GM18498 (cell line): ENCODE measurements around the gene TCF4.
"Not testable (repeated sequence)": the region's sequence is repeated elsewhere in the genome, so short reads cannot be mapped to it uniquely, and the experiment has no call there.

Experiments used
- ATAC-seq: cut with Tn5 transposase; IDR thresholded peaks from one replicate; pipeline ENCODE4 v1.9.1; 2021; ENCODE audit warnings: mild to moderate bottlenecking, moderate library complexity; ENCODE audit not compliant: unreplicated experiment

The TCF4 gene

DNA sequence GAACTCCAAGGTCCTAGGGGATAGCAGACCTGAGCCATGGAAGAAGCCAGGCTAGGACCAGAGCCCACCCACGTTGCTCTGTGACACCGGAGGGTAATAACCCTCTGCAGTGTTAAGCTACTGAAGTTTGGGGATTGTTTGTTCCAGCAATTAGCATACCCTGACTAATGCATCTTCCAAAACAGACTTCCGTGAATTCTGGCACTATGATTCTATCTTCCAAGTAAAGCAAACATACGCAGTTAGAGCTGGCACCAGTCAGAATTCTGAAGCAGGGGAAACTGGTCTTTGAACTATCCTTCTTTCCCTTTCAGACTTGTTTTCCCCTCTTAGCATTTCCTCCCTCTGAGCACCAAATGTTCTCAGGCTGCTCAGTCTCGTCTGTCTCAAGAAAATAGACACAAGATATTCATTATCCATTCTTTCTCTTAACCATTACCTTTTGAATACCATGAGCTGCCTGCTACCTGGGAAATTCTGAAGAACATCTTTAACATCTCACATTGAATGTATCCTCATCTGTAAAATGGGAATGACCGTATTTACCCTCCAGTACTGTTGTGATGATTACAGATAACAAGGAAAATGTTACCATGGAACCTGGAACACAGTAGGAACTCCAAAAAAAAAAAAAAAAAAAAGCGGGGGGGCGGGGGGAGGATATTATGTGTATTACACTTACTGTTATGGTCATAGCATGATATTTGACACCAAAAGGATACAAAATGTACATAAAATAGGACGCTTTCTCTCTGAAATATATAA, 108.2 kb downstream of the TCF4 start:
- no peak for ATAC-seq

DNA sequence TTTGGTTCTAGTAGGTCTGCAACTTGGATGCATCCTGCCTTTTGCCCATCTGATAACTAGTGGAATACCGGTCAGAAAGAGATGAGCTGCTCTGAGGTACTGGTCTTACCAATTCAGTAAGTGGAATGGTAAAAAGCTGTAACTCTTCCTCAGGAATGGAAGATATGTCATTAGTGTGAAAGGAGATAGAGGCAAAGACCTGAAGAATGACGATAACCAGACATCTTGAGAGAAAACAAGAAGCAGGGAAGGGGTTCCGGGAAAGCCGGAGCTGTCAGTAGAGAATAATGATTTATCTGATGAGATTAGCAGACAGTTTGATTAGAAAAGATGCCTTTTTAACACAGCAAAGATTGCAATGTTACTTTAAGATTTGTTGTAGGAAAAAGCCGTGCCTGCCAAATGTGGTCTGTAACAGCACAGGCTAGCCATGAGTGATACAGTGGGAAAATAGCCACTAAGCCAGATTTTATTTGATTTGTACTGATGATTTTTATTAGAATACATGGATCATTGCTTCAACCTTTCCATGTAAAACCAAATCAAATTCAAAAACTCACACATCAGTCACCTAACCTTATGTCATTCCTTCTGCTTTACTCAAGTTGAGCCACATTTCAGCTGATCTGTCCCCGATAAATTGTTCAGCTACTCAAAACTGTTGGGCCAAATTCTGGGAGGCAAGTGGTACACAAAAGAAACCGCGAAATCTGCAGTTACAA, 110.0 kb downstream of the TCF4 start:
- peak; percentile 20 for ATAC-seq

DNA sequence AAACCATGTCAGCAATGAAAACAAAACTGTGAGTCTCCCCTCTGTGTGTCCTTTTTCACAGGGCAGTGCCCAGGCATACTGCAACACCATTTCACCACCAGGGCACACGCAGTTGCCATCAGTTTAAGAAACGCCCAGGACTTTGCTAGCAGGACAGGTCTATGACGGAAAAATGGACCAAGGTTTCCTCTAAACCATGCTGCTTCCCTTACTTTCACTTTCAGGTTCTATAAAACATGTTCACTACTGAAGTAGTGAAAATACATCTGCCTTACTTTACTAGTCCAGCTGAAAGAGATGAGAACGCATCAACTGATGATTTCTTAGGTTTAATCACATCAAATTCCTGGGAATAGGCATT, 110.5 kb downstream of the TCF4 start:
- peak; percentile 85 for ATAC-seq

DNA sequence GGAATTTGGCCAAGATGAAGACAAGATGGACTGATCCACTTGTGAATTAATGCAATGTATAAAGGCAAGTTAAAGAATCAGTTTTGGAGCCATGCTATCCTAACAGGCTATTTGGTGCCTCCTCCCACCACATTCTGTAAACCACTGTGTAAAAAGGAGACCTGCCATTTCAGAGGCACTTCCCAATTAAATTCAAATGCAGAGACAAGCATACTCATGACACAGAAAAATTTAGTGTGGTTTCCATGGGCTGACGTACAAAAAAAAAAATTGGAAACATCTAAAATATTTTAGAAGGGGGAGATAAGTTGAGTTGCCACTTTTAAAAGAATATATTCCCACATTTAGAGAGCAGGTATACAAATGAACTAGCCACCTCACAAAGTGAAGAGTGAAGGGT, 112.1 kb downstream of the TCF4 start:
- ATAC-seq, result no peak

DNA sequence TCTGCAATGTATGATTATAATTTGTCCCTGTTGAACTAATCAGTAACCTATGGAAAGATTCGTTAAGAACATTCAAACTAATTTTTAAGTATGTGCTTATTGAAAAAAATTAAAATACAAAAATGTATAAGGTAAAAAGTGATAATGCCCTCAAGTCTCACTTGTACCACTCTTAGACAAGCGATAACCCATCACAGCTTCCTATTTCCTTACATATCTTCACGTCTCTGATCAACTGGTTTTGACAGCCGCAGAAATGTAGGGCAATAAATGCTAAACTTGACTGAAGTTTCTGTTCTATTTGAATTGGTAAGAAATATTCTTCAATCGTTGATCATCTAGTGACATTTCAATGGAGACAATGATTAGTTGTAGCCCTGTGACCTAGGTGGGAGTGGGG, 112.5 kb downstream of the TCF4 start:
- no peak for ATAC-seq

DNA sequence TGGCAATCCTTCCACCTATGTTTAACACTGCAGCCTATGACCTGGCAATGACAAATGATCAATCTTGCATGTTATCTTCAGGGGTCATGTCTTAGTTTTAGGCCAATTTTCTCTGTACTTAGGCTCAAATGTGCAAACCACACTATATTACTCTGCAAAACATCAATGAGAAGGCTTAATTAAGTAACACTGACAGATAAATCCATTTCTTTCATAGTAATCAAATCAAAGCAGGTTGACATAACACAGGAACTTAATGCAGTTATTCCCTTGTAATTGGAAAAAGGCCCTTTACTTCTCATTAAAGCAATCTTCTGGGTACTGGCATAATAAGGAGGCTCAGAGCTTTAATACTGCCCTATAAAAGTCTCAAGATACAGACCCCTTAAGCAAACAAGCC, 114.4 kb downstream of the TCF4 start:
- ATAC-seq, result no peak

DNA sequence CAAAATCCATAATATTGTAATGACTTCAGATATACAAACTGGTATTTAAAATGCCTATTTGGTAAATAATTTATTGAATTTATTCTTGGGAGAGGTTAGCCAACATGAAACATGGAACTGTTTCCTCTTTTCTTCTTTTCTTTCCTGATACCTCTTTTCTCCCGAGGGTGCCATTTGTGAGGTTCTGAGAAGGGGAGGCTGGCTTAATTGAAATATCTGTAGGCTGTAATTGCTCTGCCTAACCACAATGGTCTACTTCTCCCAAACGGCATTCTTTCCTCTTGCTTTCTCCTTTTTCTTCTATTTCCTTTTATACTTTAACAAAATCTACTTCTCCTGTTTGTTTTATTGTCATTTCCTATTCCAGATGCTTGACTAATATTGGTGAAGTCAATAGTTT, 114.9 kb downstream of the TCF4 start:
- no peak for ATAC-seq

DNA sequence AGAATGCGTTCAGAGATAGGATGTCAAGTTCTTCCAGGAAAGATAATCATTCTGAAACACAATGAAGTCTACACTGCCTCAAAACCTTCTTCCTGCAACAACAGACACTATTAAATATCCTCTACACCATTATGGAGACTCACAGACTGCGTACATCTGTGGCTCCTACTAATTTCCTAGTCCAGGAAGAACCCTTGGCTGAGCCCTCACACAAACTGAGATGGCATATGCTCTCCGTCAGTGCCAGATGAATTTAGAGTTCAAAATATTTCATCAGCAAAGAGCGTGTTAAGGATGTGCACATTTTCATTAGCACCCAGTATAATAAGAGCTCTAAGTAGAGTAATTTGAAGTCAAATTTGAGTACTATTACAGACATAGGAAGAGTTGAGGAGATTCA, 117.2 kb downstream of the TCF4 start:
- ATAC-seq, result no peak

DNA sequence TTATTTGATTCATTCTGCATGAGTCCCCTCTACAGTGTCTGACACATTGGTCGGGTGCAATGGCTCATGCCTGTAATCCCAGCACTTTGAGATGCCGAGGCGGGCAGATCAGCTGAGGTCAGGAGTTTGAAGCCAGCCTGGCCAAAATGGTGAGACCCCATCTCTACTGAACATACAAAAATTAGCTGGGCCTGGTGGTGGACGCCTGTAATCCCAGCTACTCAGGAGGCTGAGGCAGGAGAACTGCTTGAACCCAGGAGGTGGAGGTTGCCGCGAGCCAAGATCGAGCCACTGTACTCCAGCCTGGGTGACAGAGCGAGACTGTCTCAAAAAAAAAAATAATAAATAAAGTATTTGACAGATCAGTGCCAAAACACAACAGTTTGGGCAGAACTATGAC, 118.9 kb downstream of the TCF4 start:
- ATAC-seq, result not testable (repeated sequence)

DNA sequence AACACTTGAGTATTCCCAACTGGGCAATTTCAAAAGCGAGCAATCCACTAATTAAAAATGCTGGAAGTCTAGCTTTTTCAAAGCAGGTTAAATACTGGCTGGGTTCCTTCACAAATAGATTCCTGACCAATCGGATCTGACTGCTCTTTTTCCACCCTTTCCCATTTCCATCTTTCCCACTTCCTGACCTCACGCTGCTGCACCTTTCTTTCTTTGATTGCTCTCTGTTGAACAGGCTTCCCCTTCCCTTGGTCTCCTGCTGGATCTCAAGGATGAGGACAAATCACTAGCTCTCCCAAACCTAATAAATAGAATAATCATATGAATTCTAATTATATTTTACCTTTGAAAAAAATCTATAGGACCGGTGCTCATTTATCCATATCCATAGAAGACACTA, 121.2 kb downstream of the TCF4 start:
- no peak for ATAC-seq

DNA sequence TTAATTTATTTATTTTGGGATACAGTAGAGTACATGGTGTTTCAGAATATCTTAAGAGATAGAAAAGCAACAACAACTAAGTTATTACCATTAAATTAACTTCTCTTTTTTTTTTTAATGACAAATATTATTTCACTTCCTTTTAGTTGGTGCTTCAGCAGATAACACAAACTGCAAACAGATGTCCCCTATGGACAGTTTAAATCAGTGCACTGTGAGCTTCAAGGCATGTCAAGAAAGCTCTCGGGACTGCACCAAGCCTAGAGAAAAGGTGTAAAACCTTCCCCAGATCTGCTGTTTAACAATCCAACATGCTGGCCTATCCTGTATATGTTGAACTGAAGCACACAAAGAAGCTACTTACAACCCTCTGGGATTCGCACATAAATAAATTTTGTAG, 122.7 kb downstream of the TCF4 start:
- no peak for ATAC-seq

DNA sequence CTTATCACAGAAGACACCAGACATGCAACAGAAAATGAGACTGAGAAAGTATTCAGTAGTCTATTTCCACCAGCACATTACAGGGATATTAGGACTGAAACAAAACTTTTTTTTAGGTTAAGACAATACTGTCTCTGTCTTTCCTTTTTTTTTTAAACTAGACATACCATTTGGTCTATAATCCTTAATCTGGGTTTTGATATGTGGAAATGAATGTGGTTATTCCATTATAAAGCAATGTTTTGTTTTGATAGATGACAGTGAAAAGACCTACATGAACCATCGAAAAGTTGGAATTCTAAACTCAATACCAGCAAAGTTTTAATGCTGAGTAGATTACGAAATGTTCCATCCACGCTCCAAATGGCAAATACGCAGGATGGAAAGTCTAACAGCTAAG, 123.4 kb downstream of the TCF4 start:
- ATAC-seq, result no peak

DNA sequence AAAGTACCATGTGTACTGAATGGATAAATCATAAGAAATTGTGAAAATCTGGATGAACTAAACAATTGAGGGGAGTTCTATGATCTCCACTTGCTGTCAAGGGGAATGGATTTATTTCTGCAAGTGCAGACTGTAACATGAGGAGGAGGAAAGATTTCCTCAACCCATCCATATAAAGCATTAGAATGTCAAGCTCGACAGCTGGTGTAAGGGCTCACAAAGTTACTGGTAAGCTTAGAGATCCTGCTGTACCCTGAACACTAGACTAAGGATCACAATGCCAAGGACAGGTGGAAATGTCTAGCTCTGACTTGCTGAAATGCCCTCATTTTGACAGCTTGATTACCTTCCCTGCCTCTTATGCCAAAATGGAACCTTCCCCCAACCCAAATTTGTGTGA, 125.3 kb downstream of the TCF4 start:
- no peak for ATAC-seq

DNA sequence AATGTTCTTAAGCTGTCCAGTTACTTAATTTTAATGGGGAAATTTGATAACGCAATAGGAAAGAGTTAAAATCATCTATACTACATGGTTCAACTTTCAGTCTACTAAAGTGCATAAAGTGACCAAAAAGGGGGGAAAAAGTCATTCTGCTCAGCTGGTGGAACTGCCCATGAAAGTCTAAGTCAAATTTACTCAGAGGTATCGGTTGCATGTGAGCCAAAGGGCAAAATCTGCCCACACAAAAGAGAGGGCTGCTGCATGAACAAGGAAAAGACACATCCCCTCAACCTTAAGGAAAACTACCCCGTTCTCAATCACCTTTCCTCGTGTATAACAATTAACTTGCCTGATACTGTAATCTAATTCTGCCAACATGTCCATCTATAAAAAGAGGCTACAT, 126.1 kb downstream of the TCF4 start:
- no peak for ATAC-seq

DNA sequence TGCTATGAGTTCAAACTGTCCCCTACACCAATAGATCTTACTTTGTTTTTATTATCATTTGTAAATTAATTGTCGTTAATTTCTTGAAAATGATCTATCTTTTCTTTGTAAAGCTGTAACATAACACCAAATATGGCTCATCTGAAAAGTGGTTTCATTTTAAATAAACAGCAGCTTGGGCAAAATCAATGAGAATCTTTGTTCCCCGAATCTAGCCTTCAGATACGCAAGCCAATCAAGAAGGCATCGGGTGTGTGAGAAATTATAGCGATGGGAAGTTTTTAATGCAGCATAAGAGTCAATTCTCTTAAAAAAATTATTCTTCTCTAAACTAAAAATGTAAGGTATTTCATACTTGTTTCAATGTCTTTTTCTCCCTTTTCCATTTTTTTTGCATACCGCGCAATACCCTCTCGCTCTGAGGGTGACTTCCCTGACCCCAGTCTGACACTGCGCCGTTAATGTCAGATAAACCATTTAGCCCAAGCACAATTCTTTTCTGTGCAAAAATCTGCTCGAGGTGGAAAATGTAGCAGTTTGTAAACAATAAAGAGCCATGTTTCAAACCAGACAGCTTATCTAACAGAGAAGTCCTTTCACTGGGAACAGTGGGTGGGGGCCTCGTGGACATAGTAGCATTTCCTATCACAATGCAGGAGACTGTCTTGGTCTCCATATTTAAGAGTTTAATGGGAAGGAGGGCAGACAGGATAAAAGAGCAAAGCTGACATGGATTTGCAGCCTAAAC, 129.4 kb downstream of the TCF4 start:
- no peak for ATAC-seq

DNA sequence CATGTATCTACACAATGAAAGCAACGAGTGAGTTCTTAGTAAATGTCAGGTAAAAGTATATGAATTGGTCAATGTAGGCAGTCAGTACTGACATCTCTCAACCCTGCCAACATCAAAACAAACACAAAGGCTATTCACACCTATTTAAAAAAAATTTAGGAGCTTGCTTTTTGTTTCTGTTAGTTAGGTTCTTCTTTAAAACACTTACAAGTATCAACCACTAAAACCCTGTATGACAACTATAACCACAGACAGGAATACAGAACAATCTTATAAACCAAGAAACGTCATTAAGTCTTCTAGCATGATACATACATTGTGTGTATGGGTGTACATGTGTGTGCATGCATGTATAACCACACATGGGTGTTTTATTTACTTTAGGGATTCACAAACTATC, 131.0 kb downstream of the TCF4 start:
- no peak for ATAC-seq

DNA sequence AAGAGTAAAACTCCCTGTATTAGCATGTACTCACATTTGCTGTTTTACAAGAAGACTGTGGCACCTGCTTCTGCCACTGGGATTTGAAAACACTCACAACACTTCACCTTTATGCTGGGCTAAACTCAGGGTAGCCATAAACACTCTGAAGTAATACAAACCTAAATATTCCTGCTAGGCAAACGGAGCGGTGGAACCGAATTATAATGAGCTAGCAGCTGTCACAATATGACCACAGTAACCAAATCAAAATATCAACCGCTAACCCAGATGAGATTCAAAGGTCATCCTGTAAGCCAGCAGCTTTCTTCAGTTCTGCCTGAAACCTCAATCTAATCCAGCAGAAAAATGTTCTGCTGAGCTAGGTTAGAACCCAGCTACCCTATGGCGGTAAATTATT, 132.1 kb downstream of the TCF4 start:
- no peak for ATAC-seq

DNA sequence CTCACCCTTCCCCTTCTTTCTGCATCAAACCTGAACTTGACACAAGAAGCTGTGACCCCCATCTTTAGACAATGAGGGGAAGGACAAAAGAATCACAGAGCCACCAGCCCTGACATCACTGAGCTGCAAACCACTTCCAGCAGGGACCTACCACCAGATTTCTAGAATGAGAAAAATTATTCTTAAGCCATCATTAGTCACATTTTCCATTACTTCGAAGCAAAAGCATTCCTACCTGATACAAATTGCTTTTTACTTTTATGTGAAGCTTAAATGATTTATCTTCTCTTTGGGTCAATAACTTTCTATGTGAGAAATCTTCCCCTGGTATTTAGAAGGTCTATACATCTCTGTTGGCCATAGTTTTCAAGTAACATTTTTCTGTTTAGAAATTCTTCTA, 134.8 kb downstream of the TCF4 start:
- no peak for ATAC-seq

DNA sequence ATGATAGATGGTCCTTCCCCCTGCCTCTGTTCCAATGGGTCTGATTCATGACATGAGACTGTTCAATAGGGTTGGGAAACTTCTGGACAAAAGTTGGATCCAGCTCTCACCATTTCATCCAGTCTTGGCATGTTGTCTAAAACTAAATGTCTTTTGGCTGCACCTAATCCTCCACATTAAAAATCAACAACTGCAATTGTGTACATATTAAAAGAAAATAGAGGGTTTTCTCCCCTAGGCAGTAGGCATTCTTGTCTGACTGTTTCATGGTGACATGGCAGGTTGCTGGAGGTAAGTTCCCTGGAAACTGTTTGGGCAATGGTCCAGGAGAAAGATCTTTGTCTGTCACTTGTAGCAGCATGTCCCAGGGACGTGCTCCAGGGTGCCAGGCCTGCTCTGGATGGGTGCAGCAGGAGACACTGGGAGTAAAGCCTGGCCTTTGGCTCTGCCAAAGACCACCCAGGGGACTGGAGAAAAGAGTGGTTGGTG, 135.8 kb downstream of the TCF4 start:
- no peak for ATAC-seq

DNA sequence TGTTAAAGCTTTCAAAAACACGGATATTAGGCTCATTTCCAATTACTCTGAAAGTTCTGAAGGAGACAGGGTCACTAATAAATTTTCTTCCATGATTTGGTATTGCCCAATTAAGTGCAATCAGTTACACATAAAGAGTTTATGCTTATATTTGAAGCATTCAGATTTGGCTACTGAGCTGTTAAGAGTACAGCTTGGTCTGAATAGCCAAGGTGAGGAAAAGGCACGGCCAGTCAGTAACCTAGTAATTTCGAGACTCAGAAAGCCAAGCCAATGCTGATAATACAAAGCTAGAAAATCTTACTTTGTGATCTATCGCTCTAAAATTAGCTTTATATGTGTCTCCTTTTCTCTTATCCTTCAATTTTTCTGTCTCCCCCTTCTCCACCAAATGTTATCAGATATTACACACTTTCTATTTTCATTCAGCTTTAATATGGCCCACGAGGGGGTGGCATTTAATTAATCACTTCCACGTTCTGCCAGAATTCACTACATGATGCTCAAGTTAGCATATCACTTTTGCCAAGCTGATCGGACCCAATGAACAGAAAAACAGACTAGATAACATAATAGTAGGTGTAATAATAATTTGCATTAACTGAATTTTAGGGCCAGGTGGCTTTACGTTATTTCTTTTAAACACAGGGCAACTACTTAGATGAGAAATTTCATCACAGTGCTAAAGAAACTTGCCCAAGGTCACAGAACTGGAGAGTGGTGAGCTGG, 138.4 kb downstream of the TCF4 start:
- no peak for ATAC-seq

DNA sequence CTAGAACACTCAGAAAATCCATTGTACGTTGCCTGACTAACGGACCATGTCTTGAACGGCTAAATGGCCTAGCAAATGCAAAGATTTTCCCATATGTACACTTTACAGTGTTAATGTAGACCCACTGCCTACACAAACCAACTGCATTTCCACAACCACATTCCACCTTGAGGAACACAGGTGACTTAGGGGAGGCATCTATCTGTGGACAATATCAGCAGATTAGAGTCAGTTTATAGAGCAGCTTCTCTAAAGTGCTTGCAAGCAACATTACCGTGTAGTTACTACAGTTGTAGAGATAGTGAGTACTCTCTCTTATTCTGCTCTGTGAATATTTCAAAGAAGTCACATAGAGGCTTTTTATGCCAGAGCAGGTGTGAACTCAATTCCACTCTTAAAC, 139.6 kb downstream of the TCF4 start:
- ATAC-seq, result no peak
